Thyroid gland (tissue), 4 donors: Measurements from ENCODE around the gene CFL1. TPM values are rescaled to one million over a fixed set of nuclear protein-coding genes. Genes with fewer than 3 reads are reported as not detected.

Experiments used
- DNase-seq, 2 donors: peaks; one replicate each; pipeline ENCODE4 v3.0.0-alpha.2; 2019
- H3K27ac ChIP-seq, 3 donors: fragments of 200-600 bp; sonication (generic); 1 replicate in 2 of 3; 2 replicates in 1 of 3; pipeline ENCODE4 v1.5.1; 2016 to 2019; ENCODE audit warnings: mild to moderate bottlenecking in 1 of 3, moderate library complexity in 1 of 3
- H3K27me3 ChIP-seq: fragments of 200-600 bp; sonication (generic); one replicate; pipeline ENCODE4 v1.5.1; 2019
- H3K36me3 ChIP-seq, 2 donors: fragments of 200-600 bp; sonication (generic); one replicate each; pipeline ENCODE4 v1.5.1; 2016 to 2019
- H3K4me1 ChIP-seq, 2 donors: fragments of 200-600 bp; sonication (generic); one replicate each; pipeline ENCODE4 v1.5.1; 2017 to 2019
- H3K4me3 ChIP-seq, 3 donors: fragments of 200-600 bp; sonication (generic); replicated peaks in 1 of 3; 1 replicate in 2 of 3; 2 replicates in 1 of 3; pipeline ENCODE4 v1.5.1; 2016; ENCODE audit warnings: mild to moderate bottlenecking in 1 of 3
- H3K9me3 ChIP-seq: fragments of 200-600 bp; sonication (generic); one replicate; pipeline ENCODE4 v1.5.1; 2017
- POLR2A ChIP-seq, 2 donors: fragments of 450-650 bp; IDR thresholded peaks; one replicate each; pipeline ENCODE4 v1.6.1; 2017; ENCODE audit warnings: antibody characterized with exemption in 2 of 2, mild to moderate bottlenecking in 2 of 2, moderate library complexity in 1 of 2
- WGBS, 2 donors: methylation state at CpG; one replicate each; pipeline ENCODE4 v1.1.5; 2017; 5-methylcytosine and 5-hydroxymethylcytosine counted together
- intact Hi-C: fragments of 100-400 bp; cut with DNase I; formaldehyde crosslinking; loops from one replicate; pipeline ENCODE4 v1.15.1; 2023
- total RNA-seq, 4 donors: library from RNA; depleted of rRNA; stranded (reverse); fragments of >200 nt; gene quantifications; one replicate each; pipeline ENCODE4 v1.2.3, GENCODE V29; 2016
- TF ChIP-seq, protein P1 (sequence below), 6 experiments: fragments of 200-600 bp in 3 of 6; fragments of 450-650 bp in 3 of 6; sonication (generic) in 3 of 6; IDR thresholded peaks; one replicate each; pipeline ENCODE4 v1.5.1; 2016 to 2019; ENCODE audit warnings: antibody characterized with exemption in 6 of 6, mild to moderate bottlenecking in 2 of 6, inconsistent platforms in 1 of 6, moderate library complexity in 1 of 6

Gene CFL1
- total RNA-seq, 4 donors from 2014 or later, result 330 to 581 (median 494) TPM

DNA sequence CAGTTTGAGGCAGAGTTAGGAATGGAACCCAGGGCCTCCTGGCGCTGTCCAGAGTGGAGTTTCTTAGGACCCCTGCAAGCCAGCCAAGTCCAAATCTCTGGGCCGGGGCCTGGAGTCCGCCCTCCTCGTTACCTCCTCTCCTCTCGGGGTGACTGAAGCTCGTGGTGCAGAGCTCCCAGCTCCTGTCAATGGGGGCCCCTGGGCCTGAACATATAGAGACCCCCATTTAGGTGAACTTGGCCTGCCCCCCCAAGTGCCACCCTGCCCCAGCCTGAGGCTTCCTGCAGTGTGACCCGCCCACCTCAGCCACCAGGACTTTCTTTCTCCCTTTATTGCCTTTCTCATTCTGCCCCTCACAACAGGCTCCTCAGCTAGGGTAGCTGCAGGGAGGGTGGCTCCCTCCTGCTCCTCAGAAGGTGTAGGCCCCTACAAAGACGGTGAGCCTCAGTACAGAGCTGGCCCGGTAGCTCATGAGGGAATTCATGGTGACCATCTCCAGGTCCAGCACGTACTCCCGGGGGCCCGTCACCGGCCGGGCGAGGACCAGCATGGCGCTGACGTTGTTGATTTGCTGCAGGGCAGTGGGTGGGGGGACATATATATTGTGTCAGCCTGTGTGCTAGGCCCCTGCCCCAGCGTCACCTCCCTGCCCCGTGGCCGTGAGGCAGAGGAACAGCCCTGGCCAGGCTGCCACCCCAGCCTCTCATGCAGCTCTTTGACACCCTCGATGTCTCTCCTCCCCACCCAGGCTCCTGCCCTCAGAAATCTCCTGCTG, 8.7 kb upstream of the CFL1 start:
- Histone ChIP-seq H3K9me3 (no peaks in the 10 kb centered on the region), H3K27me3 (no peaks in the 10 kb centered on the region), H3K4me1 (peaks cover 3 to 21% of the 10 kb centered on the region in 2 donors), H3K36me3 (peaks cover 45% of the 10 kb centered on the region in 2 donors), H3K27ac (no peak overlapping the region), H3K4me3 (no peak overlapping the region)
- DNase-seq, result no peak
- intact Hi-C loops, result no loop called here
- 89 to 93% methylated on average over 21 of the region's 21 CpGs for WGBS, 2 donors
- no peak for TF ChIP-seq POLR2A (IDR thresholded peaks at IDR 0.05)
- TF ChIP-seq, protein P1, sequence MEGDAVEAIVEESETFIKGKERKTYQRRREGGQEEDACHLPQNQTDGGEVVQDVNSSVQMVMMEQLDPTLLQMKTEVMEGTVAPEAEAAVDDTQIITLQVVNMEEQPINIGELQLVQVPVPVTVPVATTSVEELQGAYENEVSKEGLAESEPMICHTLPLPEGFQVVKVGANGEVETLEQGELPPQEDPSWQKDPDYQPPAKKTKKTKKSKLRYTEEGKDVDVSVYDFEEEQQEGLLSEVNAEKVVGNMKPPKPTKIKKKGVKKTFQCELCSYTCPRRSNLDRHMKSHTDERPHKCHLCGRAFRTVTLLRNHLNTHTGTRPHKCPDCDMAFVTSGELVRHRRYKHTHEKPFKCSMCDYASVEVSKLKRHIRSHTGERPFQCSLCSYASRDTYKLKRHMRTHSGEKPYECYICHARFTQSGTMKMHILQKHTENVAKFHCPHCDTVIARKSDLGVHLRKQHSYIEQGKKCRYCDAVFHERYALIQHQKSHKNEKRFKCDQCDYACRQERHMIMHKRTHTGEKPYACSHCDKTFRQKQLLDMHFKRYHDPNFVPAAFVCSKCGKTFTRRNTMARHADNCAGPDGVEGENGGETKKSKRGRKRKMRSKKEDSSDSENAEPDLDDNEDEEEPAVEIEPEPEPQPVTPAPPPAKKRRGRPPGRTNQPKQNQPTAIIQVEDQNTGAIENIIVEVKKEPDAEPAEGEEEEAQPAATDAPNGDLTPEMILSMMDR (IDR thresholded peaks at IDR 0.05), result no peak

DNA sequence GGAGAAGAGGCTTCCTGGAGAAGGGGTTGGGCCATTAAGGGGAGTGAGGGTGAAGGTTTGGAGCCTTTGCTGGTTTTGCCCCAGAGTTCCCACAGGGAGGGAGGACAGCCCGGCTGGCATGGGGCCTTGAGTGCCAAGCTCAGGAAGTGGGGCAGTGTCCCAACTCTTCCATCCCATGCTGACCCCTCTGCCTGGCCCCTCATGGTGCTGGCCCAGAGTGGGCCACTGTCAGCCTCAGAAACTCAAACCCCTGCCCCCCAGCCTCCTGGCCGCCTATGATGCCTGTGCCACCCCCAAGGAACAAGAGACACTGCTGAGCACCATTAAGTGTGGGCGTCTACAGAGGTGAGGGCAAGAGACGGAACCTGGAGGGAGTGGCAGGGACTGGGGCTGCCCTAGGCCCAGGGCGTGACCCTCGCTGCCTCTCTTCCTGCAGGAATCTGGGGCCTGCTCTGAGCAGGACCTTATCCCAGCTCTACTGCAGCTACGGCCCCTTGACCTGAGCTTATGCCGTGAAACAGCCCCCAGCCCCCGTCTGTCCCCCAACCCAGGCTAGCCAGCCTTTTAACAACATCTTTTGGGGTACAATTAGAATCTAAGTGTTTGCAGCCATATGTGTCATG, 7.7 kb upstream of the CFL1 start:
- no peak for DNase-seq
- Histone ChIP-seq H3K4me3 (no peak overlapping the region), H3K9me3 (no peaks in the 10 kb centered on the region), H3K4me1 (peaks cover 8 to 20% of the 10 kb centered on the region in 2 donors), H3K27ac (no peak overlapping the region), H3K27me3 (no peaks in the 10 kb centered on the region), H3K36me3 (peaks cover 45% of the 10 kb centered on the region in 2 donors)
- intact Hi-C loops, result no loop called here
- TF ChIP-seq, protein P1 (IDR thresholded peaks at IDR 0.05), result no peak
- no peak for TF ChIP-seq POLR2A (IDR thresholded peaks at IDR 0.05)
- 84 to 93% methylated on average over 7 to 9 of the region's 9 CpGs for WGBS, 2 donors

DNA sequence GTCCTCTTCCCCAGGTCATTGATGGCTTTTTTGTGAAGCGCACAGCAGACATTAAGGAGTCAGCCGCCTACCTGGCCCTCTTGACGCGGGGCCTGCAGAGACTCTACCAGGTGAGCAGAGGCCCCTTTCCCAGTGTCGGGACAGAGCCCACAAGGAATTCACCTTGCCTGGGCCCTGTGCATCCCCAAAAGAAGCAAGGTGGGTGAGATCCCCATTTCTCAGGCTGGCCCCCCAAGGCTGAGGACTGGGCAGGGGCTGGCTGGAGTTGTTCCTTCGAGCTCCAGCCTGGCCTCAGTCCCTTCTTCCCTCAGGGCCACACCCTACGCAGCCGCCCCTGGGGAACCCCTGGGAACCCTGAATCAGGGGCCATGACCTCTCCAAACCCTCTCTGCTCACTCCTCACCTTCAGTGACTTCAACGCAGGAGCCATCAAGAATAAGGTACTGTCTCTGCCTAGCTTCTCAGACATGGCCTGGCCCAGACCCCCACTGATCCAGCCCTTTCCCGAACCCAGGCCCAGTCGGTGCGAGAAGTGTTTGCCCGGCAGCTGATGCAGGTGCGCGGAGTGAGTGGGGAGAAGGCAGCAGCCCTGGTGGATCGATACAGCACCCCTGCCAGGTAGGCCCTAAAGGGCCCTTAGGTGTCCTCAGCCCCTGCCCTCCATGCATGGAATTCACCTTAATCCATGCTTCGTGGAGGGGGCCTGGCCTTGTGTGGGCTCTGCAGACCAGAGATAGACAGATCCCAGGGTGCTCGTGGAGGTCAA, 6.9 kb upstream of the CFL1 start:
- peaks cover 10 to 16% of the 10 kb centered on the region in 2 donors for H3K4me1 ChIP-seq

DNA sequence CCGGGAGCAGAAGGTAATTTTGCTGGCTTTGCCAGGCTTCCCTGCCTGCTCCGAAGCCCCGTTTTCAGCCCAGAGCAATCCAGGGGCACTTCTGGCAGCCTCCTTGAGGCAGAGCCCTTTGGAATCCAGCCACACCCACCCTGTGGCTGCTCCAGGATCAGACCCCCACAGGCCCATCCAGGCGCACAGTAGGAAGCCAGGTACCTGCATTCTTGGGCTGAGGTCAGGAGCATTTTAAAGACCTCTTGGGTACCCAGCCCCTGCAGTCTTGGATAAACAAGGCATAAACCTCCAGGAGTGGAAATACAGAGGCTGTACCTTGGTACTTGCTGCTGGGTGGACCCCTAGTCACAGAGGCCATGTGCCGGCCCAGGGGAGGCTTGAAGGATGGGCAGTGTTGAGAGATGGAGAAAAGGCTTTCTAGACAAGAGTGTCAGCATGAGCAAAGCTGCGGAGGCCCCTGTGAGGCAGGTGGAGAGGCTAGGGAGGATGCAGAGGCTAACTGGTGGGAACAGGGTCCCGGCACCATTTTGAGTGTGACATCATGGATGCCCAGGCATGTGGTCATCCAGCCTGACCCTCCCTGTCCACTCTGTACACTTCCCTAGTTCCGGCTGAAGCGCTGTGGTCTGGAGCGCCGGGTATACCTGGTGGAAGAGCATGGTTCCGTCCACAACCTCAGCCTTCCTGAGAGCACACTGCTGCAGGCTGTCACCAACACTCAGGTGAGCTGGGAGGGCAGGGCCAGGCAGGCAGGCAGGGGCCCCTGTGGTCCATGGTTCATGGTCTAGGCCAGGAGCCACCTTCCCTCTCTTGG, 6.1 kb upstream of the CFL1 start:
- peaks cover 13 to 19% of the 10 kb centered on the region in 2 donors for H3K4me1 ChIP-seq
- H3K27me3 ChIP-seq, result no peaks in the 10 kb centered on the region
- peaks cover 45% of the 10 kb centered on the region in 2 donors for H3K36me3 ChIP-seq
- H3K9me3 ChIP-seq, result no peaks in the 10 kb centered on the region
- WGBS, 2 donors, result 79 to 95% methylated on average over 7 to 11 of the region's 12 CpGs
- no peak for TF ChIP-seq POLR2A (IDR thresholded peaks at IDR 0.05)
- TF ChIP-seq, protein P1 (IDR thresholded peaks at IDR 0.05), result no peak
- no peak overlapping the region for H3K27ac ChIP-seq
- H3K4me3 ChIP-seq, result no peak overlapping the region
- intact Hi-C loops, result no loop called here
- no peak for DNase-seq

More for the DNA sequence above, 6.9 kb upstream of the CFL1 start:
- Histone ChIP-seq H3K27ac (no peak overlapping the region), H3K36me3 (peaks cover 45% of the 10 kb centered on the region in 2 donors), H3K27me3 (no peaks in the 10 kb centered on the region), H3K4me3 (no peak overlapping the region), H3K9me3 (no peaks in the 10 kb centered on the region)
- TF ChIP-seq, protein P1 (IDR thresholded peaks at IDR 0.05), result no peak
- WGBS, 2 donors, result 87 to 93% methylated on average over 13 to 15 of the region's 18 CpGs
- no peak for DNase-seq
- intact Hi-C loops, result no loop called here
